ENCODE measurements around the gene USP6. TPM values are rescaled to one million over a fixed set of nuclear protein-coding genes. Genes with fewer than 3 reads are reported as not detected.

The USP6 gene
- total RNA-seq, 4 donors from 2014 or later = 0.04 to 0.98 (median 0.19) TPM; not detected in 1

DNA sequence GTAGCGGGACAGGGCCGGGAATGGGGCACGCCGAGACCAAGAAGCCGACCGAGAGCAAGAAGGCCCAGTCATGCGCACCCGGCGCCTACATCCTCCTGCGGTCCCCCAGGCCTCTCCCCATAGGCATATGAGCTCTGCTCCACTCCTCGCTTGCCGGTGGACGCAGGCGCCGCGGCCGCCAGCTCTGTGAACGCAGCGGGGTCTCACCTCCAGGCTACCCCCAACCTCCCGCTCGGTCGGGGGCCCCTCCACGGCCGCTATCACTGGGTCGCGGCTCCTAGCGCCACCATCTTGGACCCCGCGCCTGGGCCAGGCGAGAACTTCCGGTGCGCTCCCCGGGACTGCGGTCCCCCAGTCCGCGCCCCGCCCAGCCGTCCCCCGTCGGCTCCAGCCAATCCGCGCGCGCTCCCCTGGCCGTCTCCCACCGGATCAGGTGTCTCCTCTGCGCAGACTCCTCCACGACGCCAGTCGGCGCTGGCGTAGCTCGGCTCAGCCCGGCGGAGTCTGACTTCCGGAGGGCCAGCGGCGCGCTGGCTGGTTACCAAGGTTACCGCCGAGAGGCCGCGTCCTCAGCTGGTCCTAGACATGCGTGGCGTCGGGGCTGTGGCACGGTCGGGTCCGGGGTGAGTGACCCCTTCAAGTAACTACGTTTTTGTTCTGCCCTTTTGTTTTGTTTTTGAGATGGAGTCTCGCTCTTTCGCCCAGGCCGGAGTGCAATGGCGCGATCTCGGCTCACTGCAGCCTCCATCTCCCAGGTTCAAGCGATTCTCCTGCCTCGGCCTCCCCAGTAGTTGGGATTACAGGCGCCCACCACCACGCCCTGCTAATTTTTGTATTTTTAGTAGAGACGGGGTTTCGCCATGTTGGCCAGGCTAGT, 75.9 kb downstream of the USP6 start, which contains the start of gene ZNF594:
ZNF594 (minus strand) TSS at position 328 of the 877 bp plus-strand sequence. CDS start 7,612 bp downstream, outside the sequence.
- intact Hi-C loops (cut with DNase I; ENCODE audit: low total_unique reads) = no loop called here

DNA sequence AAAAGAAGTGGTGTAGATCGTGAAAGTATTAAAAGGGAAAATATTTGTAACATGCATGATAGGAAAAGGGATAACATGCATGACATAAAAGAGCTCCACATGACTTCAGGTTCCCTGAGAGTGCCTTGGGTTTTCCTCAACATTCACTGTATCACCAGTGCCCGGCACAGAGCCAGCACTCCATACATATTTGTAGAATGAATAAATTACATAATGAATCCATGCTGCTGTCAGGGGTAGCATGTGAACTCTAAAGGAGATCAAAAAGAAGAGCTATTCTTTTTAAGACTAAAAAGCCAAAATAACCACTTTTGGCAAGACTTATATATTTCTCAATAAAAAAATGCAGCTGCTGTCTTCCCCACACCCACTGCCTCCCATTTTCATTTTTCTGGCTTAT, 78.5 kb downstream of the USP6 start:
- intact Hi-C loops (cut with DNase I; ENCODE audit: low total_unique reads) = no loop called here
- no peak for DNase-seq (ENCODE audit: low spot score in 2 of 2)
- no peak overlapping the region for H3K4me3 ChIP-seq (ENCODE audit: low read depth, poor library complexity, severe bottlenecking)
- no peak for TF ChIP-seq POLR2A (IDR thresholded peaks at IDR 0.05)
- TF ChIP-seq, protein P1, sequence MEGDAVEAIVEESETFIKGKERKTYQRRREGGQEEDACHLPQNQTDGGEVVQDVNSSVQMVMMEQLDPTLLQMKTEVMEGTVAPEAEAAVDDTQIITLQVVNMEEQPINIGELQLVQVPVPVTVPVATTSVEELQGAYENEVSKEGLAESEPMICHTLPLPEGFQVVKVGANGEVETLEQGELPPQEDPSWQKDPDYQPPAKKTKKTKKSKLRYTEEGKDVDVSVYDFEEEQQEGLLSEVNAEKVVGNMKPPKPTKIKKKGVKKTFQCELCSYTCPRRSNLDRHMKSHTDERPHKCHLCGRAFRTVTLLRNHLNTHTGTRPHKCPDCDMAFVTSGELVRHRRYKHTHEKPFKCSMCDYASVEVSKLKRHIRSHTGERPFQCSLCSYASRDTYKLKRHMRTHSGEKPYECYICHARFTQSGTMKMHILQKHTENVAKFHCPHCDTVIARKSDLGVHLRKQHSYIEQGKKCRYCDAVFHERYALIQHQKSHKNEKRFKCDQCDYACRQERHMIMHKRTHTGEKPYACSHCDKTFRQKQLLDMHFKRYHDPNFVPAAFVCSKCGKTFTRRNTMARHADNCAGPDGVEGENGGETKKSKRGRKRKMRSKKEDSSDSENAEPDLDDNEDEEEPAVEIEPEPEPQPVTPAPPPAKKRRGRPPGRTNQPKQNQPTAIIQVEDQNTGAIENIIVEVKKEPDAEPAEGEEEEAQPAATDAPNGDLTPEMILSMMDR (IDR thresholded peaks at IDR 0.05) = no peak
- WGBS, 2 donors = 68 to 75% methylated on average over 2 of the region's 2 CpGs

More for the DNA sequence above, 75.9 kb downstream of the USP6 start, which contains the start of gene ZNF594:
- TF ChIP-seq, protein P1 (IDR thresholded peaks at IDR 0.05) = peak in 1 of 3 donors; percentile 34
- TF ChIP-seq POLR2A (IDR thresholded peaks at IDR 0.05) = no peak
- 3 to 4% methylated on average over 47 to 48 of the region's 82 CpGs for WGBS, 2 donors
- DNase-seq (ENCODE audit: low spot score in 2 of 2) = peak; percentile 93 to 99
- H3K4me3 ChIP-seq (ENCODE audit: low read depth, poor library complexity, severe bottlenecking) = peak within 1 kb of the TSS; percentile 84

DNA sequence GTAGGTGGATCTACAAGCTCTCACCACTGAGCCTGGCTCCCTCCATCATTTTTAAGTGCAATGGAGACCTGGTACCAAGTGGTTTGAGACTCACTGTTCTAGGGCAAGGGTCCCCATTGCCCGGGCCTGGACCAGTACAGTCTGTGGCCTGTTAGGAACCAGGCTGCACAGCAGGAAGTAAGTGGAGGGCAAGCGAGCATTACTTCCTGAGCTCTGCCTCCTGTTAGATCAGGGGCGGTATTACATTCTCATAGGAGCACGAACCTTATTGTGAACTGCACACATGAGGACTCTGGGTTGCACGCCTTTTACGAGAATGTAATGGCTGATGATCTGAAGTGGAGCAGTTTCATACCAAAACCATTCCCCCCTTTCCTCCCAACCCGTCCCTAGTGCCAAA, 82.6 kb downstream of the USP6 start:
- no peak overlapping the region for H3K4me3 ChIP-seq (ENCODE audit: low read depth, poor library complexity, severe bottlenecking)
- intact Hi-C loops (cut with DNase I; ENCODE audit: low total_unique reads) = no loop called here
- 88 to 94% methylated on average over 7 of the region's 7 CpGs for WGBS, 2 donors
- peak in 1 of 2 donors; percentile 40 for DNase-seq (ENCODE audit: low spot score in 2 of 2)
- TF ChIP-seq, protein P1 (IDR thresholded peaks at IDR 0.05) = no peak
- no peak for TF ChIP-seq POLR2A (IDR thresholded peaks at IDR 0.05)

DNA sequence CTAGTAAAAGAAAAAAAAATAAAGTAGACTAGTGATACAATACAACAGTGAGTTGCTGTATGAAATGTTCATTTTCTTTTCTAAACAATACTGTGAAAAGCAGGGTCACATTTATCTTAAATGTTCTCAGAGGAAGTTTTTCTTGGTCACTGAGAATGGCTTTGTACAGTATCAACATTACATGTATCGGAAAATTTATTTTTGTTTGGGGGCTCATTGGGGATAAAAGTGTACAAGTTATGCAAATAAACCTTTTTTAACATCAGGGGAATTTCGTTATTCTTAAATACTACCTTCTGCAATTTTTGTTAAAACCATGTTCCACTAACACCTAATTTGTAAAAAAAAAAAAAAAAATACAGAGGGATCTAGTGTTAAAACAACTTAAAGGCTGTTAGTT, 84.5 kb downstream of the USP6 start:
- intact Hi-C loops (cut with DNase I; ENCODE audit: low total_unique reads) = no loop called here
- no peak for DNase-seq (ENCODE audit: low spot score in 2 of 2)
- no peak for TF ChIP-seq POLR2A (IDR thresholded peaks at IDR 0.05)
- TF ChIP-seq, protein P1 (IDR thresholded peaks at IDR 0.05) = no peak

DNA sequence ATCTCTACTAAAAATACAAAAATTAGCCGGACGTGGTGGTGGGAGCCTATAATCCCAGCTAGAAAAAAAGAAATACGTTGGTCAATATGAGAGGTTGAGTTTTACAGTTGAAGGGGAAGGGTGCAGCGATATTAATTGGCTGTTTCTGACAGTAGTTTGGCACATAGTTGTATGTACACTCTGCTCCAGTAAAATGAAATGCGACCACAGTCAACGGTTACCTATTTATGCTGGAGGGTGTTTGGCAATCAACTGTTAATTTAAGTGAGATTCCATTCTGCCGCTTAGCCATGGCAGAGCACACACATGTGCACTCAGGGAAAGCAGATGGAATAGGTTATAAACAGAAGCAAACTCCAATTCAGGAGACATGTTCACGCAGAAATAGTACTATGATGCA, 85.2 kb downstream of the USP6 start:
- TF ChIP-seq POLR2A (IDR thresholded peaks at IDR 0.05) = no peak
- TF ChIP-seq, protein P1 (IDR thresholded peaks at IDR 0.05) = no peak
- intact Hi-C loops (cut with DNase I; ENCODE audit: low total_unique reads) = no loop called here

More for the DNA sequence above, 84.5 kb downstream of the USP6 start:
- H3K4me3 ChIP-seq (ENCODE audit: low read depth, poor library complexity, severe bottlenecking) = no peak overlapping the region
- 67% methylated on average over 2 of the region's 2 CpGs for WGBS, 2 donors

More for the DNA sequence above, 85.2 kb downstream of the USP6 start:
- H3K4me3 ChIP-seq (ENCODE audit: low read depth, poor library complexity, severe bottlenecking) = no peak overlapping the region
- 81 to 87% methylated on average over 8 of the region's 8 CpGs for WGBS, 2 donors
- DNase-seq (ENCODE audit: low spot score in 2 of 2) = no peak
